ENCODE results near the gene TLCD4.
A peak's percentile ranks its signal among the peaks of the same experiment; 100 is the strongest.

The TLCD4 gene

GRCh38 chr1:95069710-95070093, 47.5 kb upstream of the TLCD4 start:
- H2BK5ac ChIP-seq (ENCODE audit: low read depth, low read length, poor library complexity, severe bottlenecking), result peak overlapping the region; percentile 86
- no peak overlapping the region for H4K91ac ChIP-seq (ENCODE audit: low read length)
- no peaks in the 10 kb centered on the region for H3K27me3 ChIP-seq (ENCODE audit: control insufficient read depth in 1 of 2, insufficient read depth in 1 of 2, low read length in 2 of 2)
- 90% methylated on average over 5 of the region's 5 CpGs for WGBS
- H2AK5ac ChIP-seq (ENCODE audit: low read length, severe bottlenecking), result peak overlapping the region; percentile 74
- H3K9me3 ChIP-seq (ENCODE audit: control insufficient read depth, low read length), result no peaks in the 10 kb centered on the region
- H3K79me1 ChIP-seq (replicated peaks; ENCODE audit: low read length, poor library complexity, severe bottlenecking), result peaks cover 12% of the 10 kb centered on the region
- H2BK15ac ChIP-seq (ENCODE audit: low read depth, poor library complexity, severe bottlenecking), result no peak overlapping the region
- peaks cover 2 to 9% of the 10 kb centered on the region in 2 experiments for H3K36me3 ChIP-seq (ENCODE audit: control insufficient read depth in 1 of 2, insufficient read depth in 2 of 2, low read depth in 1 of 2, low read length in 2 of 2)
- H3K4me2 ChIP-seq (ENCODE audit: low read length, poor library complexity, severe bottlenecking), result no peak overlapping the region
- no peak overlapping the region for H3K23ac ChIP-seq (ENCODE audit: low read length in 2 of 2)
- H4K8ac ChIP-seq (ENCODE audit: low read length), result no peak overlapping the region
- no peak for DNase-seq
- no peak overlapping the region for H2BK12ac ChIP-seq (ENCODE audit: low read length in 2 of 2)
- no peak overlapping the region for H3K14ac ChIP-seq (ENCODE audit: low read length in 2 of 2)
- no peak overlapping the region for H3K4ac ChIP-seq (ENCODE audit: low read depth in 1 of 2, low read length in 2 of 2)
- no peak overlapping the region for H3K9ac ChIP-seq (ENCODE audit: low read length)
- peak overlapping the region; percentile 79 for H3K27ac ChIP-seq (ENCODE audit: low read length, poor library complexity, severe bottlenecking)
- no peak overlapping the region for H3K18ac ChIP-seq (ENCODE audit: low read depth in 1 of 2, low read length in 2 of 2)
- H3K4me3 ChIP-seq (ENCODE audit: insufficient read depth in 1 of 2, low read depth in 1 of 2, low read length in 2 of 2), result no peak overlapping the region
- peaks cover 5% of the 10 kb centered on the region for H3K4me1 ChIP-seq (ENCODE audit: control insufficient read depth, insufficient read depth, low read depth, low read length)
- H2BK120ac ChIP-seq (ENCODE audit: low read depth, low read length), result no peak overlapping the region
- no peak overlapping the region for H2AFZ ChIP-seq (ENCODE audit: low read depth, low read length)

- Histone ChIP-seq H3K4me1 (ENCODE audit: control insufficient read depth, insufficient read depth, low read depth, low read length) (peaks cover 5% of the 10 kb centered on the region), H2BK15ac (ENCODE audit: low read depth, poor library complexity, severe bottlenecking) (no peak overlapping the region), H2BK5ac (ENCODE audit: low read depth, low read length, poor library complexity, severe bottlenecking) (no peak overlapping the region), H4K8ac (ENCODE audit: low read length) (no peak overlapping the region), H3K79me1 (replicated peaks; ENCODE audit: low read length, poor library complexity, severe bottlenecking) (peaks cover 6% of the 10 kb centered on the region), H3K27ac (ENCODE audit: low read length, poor library complexity, severe bottlenecking) (no peak overlapping the region), H3K4me2 (ENCODE audit: low read length, poor library complexity, severe bottlenecking) (no peak overlapping the region), H3K36me3 (ENCODE audit: control insufficient read depth in 1 of 2, insufficient read depth in 2 of 2, low read depth in 1 of 2, low read length in 2 of 2) (peaks cover 0 to 2% of the 10 kb centered on the region in 2 experiments), H3K9me3 (ENCODE audit: control insufficient read depth, low read length) (no peaks in the 10 kb centered on the region), H2AFZ (ENCODE audit: low read depth, low read length) (no peak overlapping the region), H3K9ac (ENCODE audit: low read length) (peak overlapping the region; percentile 94), H3K23ac (ENCODE audit: low read length in 2 of 2) (no peak overlapping the region), H3K18ac (ENCODE audit: low read depth in 1 of 2, low read length in 2 of 2) (no peak overlapping the region), H3K14ac (ENCODE audit: low read length in 2 of 2) (no peak overlapping the region), H3K4ac (ENCODE audit: low read depth in 1 of 2, low read length in 2 of 2) (no peak overlapping the region), H2AK5ac (ENCODE audit: low read length, severe bottlenecking) (peak overlapping the region; percentile 84), H2BK12ac (ENCODE audit: low read length in 2 of 2) (no peak overlapping the region), H3K27me3 (ENCODE audit: control insufficient read depth in 1 of 2, insufficient read depth in 1 of 2, low read length in 2 of 2) (no peaks in the 10 kb centered on the region), H4K91ac (ENCODE audit: low read length) (no peak overlapping the region), H3K4me3 (ENCODE audit: insufficient read depth in 1 of 2, low read depth in 1 of 2, low read length in 2 of 2) (peak overlapping the region in 1 of 2 experiments; percentile 89), H2BK120ac (ENCODE audit: low read depth, low read length) (no peak overlapping the region)
- no peak for DNase-seq
- 90% methylated on average over 2 of the region's 2 CpGs for WGBS
Measured at GRCh38 chr1:95071539-95071938, 45.6 kb upstream of the TLCD4 start.

GRCh38 chr1:95072117-95072516, 45.0 kb upstream of the TLCD4 start:
- peak overlapping the region; percentile 1 for H3K4me2 ChIP-seq (ENCODE audit: low read length, poor library complexity, severe bottlenecking)
- no peaks in the 10 kb centered on the region for H3K9me3 ChIP-seq (ENCODE audit: control insufficient read depth, low read length)
- peak overlapping the region in 1 of 2 experiments; percentile 89 for H3K4me3 ChIP-seq (ENCODE audit: insufficient read depth in 1 of 2, low read depth in 1 of 2, low read length in 2 of 2)
- WGBS, result 25% methylated on average over 2 of the region's 7 CpGs
- no peak overlapping the region for H2BK15ac ChIP-seq (ENCODE audit: low read depth, poor library complexity, severe bottlenecking)
- H3K4ac ChIP-seq (ENCODE audit: low read depth in 1 of 2, low read length in 2 of 2), result no peak overlapping the region
- no peak overlapping the region for H3K18ac ChIP-seq (ENCODE audit: low read depth in 1 of 2, low read length in 2 of 2)
- no peaks in the 10 kb centered on the region for H3K27me3 ChIP-seq (ENCODE audit: control insufficient read depth in 1 of 2, insufficient read depth in 1 of 2, low read length in 2 of 2)
- no peak overlapping the region for H2AFZ ChIP-seq (ENCODE audit: low read depth, low read length)
- no peak overlapping the region for H3K27ac ChIP-seq (ENCODE audit: low read length, poor library complexity, severe bottlenecking)
- H2AK5ac ChIP-seq (ENCODE audit: low read length, severe bottlenecking), result no peak overlapping the region
- H3K4me1 ChIP-seq (ENCODE audit: control insufficient read depth, insufficient read depth, low read depth, low read length), result peaks cover 5% of the 10 kb centered on the region
- no peak overlapping the region for H4K91ac ChIP-seq (ENCODE audit: low read length)
- H2BK120ac ChIP-seq (ENCODE audit: low read depth, low read length), result no peak overlapping the region
- H3K36me3 ChIP-seq (ENCODE audit: control insufficient read depth in 1 of 2, insufficient read depth in 2 of 2, low read depth in 1 of 2, low read length in 2 of 2), result peaks cover 0 to 2% of the 10 kb centered on the region in 2 experiments
- H3K14ac ChIP-seq (ENCODE audit: low read length in 2 of 2), result no peak overlapping the region
- H3K9ac ChIP-seq (ENCODE audit: low read length), result peak overlapping the region; percentile 94
- H4K8ac ChIP-seq (ENCODE audit: low read length), result no peak overlapping the region
- no peak for DNase-seq
- no peak overlapping the region for H2BK12ac ChIP-seq (ENCODE audit: low read length in 2 of 2)
- H3K79me1 ChIP-seq (replicated peaks; ENCODE audit: low read length, poor library complexity, severe bottlenecking), result peaks cover 6% of the 10 kb centered on the region
- H2BK5ac ChIP-seq (ENCODE audit: low read depth, low read length, poor library complexity, severe bottlenecking), result no peak overlapping the region
- no peak overlapping the region for H3K23ac ChIP-seq (ENCODE audit: low read length in 2 of 2)

- Histone ChIP-seq H3K9me3 (ENCODE audit: control insufficient read depth, low read length) (no peaks in the 10 kb centered on the region), H3K4me2 (ENCODE audit: low read length, poor library complexity, severe bottlenecking) (peak within 1 kb of the TSS; percentile 90), H3K79me1 (replicated peaks; ENCODE audit: low read length, poor library complexity, severe bottlenecking) (peaks cover 6% of the 10 kb centered on the region), H3K36me3 (ENCODE audit: control insufficient read depth in 1 of 2, insufficient read depth in 2 of 2, low read depth in 1 of 2, low read length in 2 of 2) (peaks cover 0 to 2% of the 10 kb centered on the region in 2 experiments), H2BK5ac (ENCODE audit: low read depth, low read length, poor library complexity, severe bottlenecking) (peak within 1 kb of the TSS; percentile 96), H2BK120ac (ENCODE audit: low read depth, low read length) (peak within 1 kb of the TSS; percentile 96), H4K91ac (ENCODE audit: low read length) (peak within 1 kb of the TSS; percentile 99), H3K4me1 (ENCODE audit: control insufficient read depth, insufficient read depth, low read depth, low read length) (peaks cover 5% of the 10 kb centered on the region), H3K27me3 (ENCODE audit: control insufficient read depth in 1 of 2, insufficient read depth in 1 of 2, low read length in 2 of 2) (peaks cover 0 to 3% of the 10 kb centered on the region in 2 experiments), H2AFZ (ENCODE audit: low read depth, low read length) (peak within 1 kb of the TSS; percentile 55), H3K14ac (ENCODE audit: low read length in 2 of 2) (peak within 1 kb of the TSS in 1 of 2 experiments; percentile 19), H3K4ac (ENCODE audit: low read depth in 1 of 2, low read length in 2 of 2) (peak within 1 kb of the TSS; percentile 9 to 80), H4K8ac (ENCODE audit: low read length) (peak within 1 kb of the TSS; percentile 99), H3K4me3 (ENCODE audit: insufficient read depth in 1 of 2, low read depth in 1 of 2, low read length in 2 of 2) (peak within 1 kb of the TSS; percentile 84 to 89), H3K27ac (ENCODE audit: low read length, poor library complexity, severe bottlenecking) (peak within 1 kb of the TSS; percentile 98), H3K9ac (ENCODE audit: low read length) (peak within 1 kb of the TSS; percentile 94), H2AK5ac (ENCODE audit: low read length, severe bottlenecking) (no peak within 1 kb of the TSS), H3K18ac (ENCODE audit: low read depth in 1 of 2, low read length in 2 of 2) (peak within 1 kb of the TSS; percentile 99 to 100), H3K23ac (ENCODE audit: low read length in 2 of 2) (peak within 1 kb of the TSS in 1 of 2 experiments; percentile 66), H2BK15ac (ENCODE audit: low read depth, poor library complexity, severe bottlenecking) (peak within 1 kb of the TSS; percentile 95), H2BK12ac (ENCODE audit: low read length in 2 of 2) (no peak within 1 kb of the TSS)
- DNase-seq, result peak; percentile 97
- 0% methylated on average over 53 of the region's 53 CpGs for WGBS
Measured at GRCh38 chr1:95072532-95073419, 44.4 kb upstream of the TLCD4 start, which contains the start of gene ALG14. TSS of gene ALG14 (minus strand) at chr1:95072951. CDS start at chr1:95072898, 53 bp downstream.
